ENCODE measurements around the gene UBE2C. TPM values are rescaled to one million over a fixed set of nuclear protein-coding genes. Genes with fewer than 3 reads are reported as not detected.
A peak's percentile ranks its signal among the peaks of the same experiment; 100 is the strongest.
"Not testable (repeated sequence)": the region's sequence is repeated elsewhere in the genome, so short reads cannot be mapped to it uniquely, and the experiment has no call there.

UBE2C gene
- total RNA-seq, 1 experiment from 2014 or later, result 69.5 TPM

GRCh38 chr20:45788351-45788750, 24.1 kb upstream of the UBE2C start:
- H3K4me3 ChIP-seq, result no peak overlapping the region
- peaks cover under 1% of the 10 kb centered on the region for H3K36me3 ChIP-seq
- no peak for DNase-seq
- H3K27me3 ChIP-seq, result no peaks in the 10 kb centered on the region
- no peaks in the 10 kb centered on the region for H3K9me3 ChIP-seq

DNA sequence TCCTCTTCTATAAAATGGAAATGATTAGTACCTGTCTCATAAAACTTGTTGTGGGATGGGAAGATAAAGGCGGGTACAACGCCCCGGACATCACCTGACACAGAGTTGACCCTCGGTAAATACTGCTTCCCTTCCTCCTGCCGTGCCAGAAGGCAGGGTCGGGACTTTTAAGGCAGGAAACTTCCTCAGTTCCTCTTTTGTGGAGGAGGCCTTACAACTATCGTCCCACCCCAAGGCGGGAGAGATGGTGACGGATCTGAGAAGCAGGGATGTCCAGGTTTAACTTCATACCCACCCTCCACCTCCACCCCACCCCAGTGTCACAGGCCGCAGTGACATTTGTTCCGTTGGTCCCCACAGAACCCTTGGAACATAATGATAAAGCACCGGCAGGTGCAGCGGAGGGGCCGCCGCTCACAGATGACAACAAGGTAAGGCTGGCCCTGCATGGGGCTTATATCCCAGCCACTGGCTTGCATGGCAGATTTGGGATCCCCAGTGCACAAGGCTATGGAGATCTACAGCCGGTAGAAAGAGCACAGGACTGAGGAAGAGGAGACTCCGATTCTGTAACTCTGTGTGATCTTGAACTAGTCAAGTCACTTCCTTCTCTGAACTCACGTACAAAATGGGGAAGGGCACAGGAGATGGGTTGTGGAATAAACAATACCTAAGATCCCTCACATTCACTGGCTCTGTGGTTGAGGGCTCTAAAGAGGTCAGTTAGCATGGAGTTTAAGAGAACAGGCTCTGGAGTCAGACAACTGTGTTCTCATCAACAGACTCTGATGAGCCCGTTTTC, 19.9 kb upstream of the UBE2C start:
- Histone ChIP-seq H3K36me3 (peaks cover 38% of the 10 kb centered on the region), H3K27me3 (no peaks in the 10 kb centered on the region), H3K4me3 (peak overlapping the region; percentile 99), H3K9me3 (no peaks in the 10 kb centered on the region)
- DNase-seq, result no peak

DNA sequence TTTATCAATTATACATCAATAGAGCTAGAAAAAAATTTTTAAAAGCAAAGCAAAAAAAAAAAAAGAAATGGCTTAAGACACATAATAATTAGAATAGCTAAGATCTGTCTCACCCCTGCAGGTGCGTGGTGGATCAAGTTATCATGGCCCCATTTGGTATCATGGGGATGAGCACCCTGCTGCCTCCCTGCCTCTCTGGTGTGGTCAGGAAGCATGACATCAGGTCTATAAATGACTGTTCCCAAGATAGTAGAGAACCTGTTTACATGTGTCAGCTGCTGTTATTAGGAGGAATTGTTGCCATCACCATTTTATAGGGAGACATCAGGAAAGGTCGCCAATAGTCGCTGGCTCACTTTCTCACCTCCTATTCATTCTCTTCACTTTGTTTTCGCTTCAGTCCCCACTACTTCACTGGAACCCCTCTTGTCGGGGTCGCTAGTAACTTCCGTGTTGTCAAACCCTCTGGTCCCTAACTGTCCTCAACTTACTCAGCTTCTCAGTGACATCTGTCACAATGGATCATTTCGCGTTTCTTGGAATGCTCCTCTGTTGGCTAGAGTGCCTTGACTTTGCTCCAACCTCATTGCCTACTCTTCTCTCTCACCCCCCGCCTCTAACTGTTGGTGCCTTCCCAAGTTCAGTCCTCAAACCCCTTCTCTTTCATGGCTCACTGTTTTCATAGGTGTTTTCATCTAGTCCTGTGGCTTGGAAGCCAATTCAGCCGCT, 15.9 kb upstream of the UBE2C start:
- Histone ChIP-seq H3K4me3 (no peak overlapping the region), H3K9me3 (no peaks in the 10 kb centered on the region), H3K36me3 (peaks cover 67% of the 10 kb centered on the region), H3K27me3 (no peaks in the 10 kb centered on the region)
- DNase-seq, result no peak

GRCh38 chr20:45797510-45797909, 14.9 kb upstream of the UBE2C start:
- H3K9me3 ChIP-seq, H3K4me3 ChIP-seq, H3K27me3 ChIP-seq, DNase-seq: not testable (repeated sequence)
- peaks cover 78% of the 10 kb centered on the region for H3K36me3 ChIP-seq

DNA sequence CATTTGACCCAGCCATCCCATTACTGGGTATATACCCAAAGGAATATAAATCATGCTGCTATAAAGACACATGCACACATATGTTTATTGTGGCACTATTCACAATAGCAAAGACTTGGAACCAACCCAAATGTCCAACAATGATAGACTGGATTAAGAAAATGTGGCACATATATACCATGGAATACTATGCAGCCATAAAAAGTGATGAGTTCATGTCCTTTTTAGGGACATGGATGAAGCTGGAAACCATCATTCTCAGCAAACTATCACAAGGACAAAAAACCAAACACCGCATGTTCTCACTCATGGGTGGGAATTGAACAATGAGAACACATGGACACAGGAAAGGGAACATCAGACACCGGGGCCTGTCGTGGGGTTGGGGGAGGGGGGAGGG, 14.5 kb upstream of the UBE2C start:
- H3K4me3 ChIP-seq, H3K27me3 ChIP-seq, DNase-seq, H3K9me3 ChIP-seq: not testable (repeated sequence)
- H3K36me3 ChIP-seq, result peaks cover 82% of the 10 kb centered on the region

GRCh38 chr20:45798935-45799642, 13.4 kb upstream of the UBE2C start:
- Histone ChIP-seq H3K36me3 (peaks cover 86% of the 10 kb centered on the region), H3K9me3 (no peaks in the 10 kb centered on the region), H3K4me3 (no peak overlapping the region), H3K27me3 (no peaks in the 10 kb centered on the region)
- DNase-seq, result peak; percentile 47

DNA sequence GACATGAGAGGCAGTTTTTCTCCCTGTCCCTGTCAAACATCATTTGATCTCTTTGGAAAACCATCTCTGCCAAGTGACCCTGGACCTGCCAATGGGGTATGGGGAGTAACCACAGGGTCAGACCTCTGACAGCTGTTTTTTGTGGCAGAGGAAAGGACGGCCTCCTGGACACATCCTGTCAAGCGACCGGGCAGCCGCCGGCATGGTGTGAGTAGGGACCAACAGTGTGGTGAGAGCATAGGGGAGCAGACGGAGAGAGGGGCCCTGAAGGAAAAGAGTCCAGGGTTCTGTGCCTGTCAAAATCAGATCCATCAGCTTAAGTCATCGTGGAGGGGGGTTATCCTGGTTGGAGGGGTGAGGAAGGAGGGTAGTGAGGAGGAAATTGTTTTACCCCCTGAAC, 10.6 kb upstream of the UBE2C start:
- peaks cover 85% of the 10 kb centered on the region for H3K36me3 ChIP-seq
- no peak for DNase-seq
- H3K9me3 ChIP-seq, result no peaks in the 10 kb centered on the region
- H3K4me3 ChIP-seq, result no peak overlapping the region
- no peaks in the 10 kb centered on the region for H3K27me3 ChIP-seq

GRCh38 chr20:45810191-45810970, 2.1 kb upstream of the UBE2C start:
- DNase-seq, result no peak
- Histone ChIP-seq H3K4me3 (no peak overlapping the region), H3K27me3 (no peaks in the 10 kb centered on the region), H3K36me3 (peaks cover 80% of the 10 kb centered on the region), H3K9me3 (no peaks in the 10 kb centered on the region)

GRCh38 chr20:45813006-45813340, 529 bp downstream of the UBE2C start:
- Histone ChIP-seq H3K27me3 (no peaks in the 10 kb centered on the region), H3K36me3 (peaks cover 78% of the 10 kb centered on the region), H3K9me3 (no peaks in the 10 kb centered on the region), H3K4me3 (peak overlapping the region; percentile 96)
- no peak for DNase-seq

- H3K36me3 ChIP-seq, result peaks cover 75% of the 10 kb centered on the region
- DNase-seq, result no peak
- H3K9me3 ChIP-seq, result no peaks in the 10 kb centered on the region
- peak overlapping the region; percentile 96 for H3K4me3 ChIP-seq
- H3K27me3 ChIP-seq, result no peaks in the 10 kb centered on the region
Measured at GRCh38 chr20:45813489-45813888, 1.0 kb downstream of the UBE2C start.

DNA sequence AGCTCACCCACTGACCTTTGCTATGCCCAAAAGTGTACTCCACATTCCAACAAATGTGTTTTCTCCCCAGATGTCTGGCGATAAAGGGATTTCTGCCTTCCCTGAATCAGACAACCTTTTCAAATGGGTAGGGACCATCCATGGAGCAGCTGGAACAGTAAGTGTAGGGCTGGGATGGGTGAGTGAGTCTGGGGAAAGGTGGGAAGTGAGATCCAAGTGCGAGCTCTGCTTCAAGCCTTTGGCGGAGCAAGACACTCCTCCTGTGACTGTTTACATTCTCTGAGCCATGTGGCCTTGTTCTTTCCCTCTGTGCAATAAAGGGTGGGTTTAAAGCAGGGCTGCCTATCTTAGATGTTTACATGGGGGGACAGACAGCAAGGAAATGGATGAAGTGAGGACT, 1.9 kb downstream of the UBE2C start:
- Histone ChIP-seq H3K4me3 (peak overlapping the region; percentile 96; the same call in 1 of the 2 replicates), H3K27me3 (no peaks in the 10 kb centered on the region), H3K9me3 (no peaks in the 10 kb centered on the region), H3K36me3 (peaks cover 72% of the 10 kb centered on the region)
- DNase-seq, result no peak

GRCh38 chr20:45816951-45817350, 4.5 kb downstream of the UBE2C start:
- Histone ChIP-seq H3K27me3 (no peaks in the 10 kb centered on the region), H3K9me3 (no peaks in the 10 kb centered on the region)
- no peak for DNase-seq

GRCh38 chr20:45817376-45818194, 5.1 kb downstream of the UBE2C start:
- H3K36me3 ChIP-seq, result peaks cover 52% of the 10 kb centered on the region
- no peak overlapping the region for H3K4me3 ChIP-seq
- peak; percentile 46 for DNase-seq

More at GRCh38 chr20:45816951-45817350, 4.5 kb downstream of the UBE2C start:
- Histone ChIP-seq H3K4me3 (no peak overlapping the region), H3K36me3 (peaks cover 53% of the 10 kb centered on the region)

GRCh38 chr20:45818239-45818638, 5.8 kb downstream of the UBE2C start:
- no peaks in the 10 kb centered on the region for H3K9me3 ChIP-seq
- DNase-seq, result no peak
- H3K4me3 ChIP-seq, result no peak overlapping the region
- H3K36me3 ChIP-seq, result peaks cover 45% of the 10 kb centered on the region
- H3K27me3 ChIP-seq, result no peaks in the 10 kb centered on the region

More at GRCh38 chr20:45817376-45818194, 5.1 kb downstream of the UBE2C start:
- Histone ChIP-seq H3K27me3 (no peaks in the 10 kb centered on the region), H3K9me3 (no peaks in the 10 kb centered on the region)

DNA sequence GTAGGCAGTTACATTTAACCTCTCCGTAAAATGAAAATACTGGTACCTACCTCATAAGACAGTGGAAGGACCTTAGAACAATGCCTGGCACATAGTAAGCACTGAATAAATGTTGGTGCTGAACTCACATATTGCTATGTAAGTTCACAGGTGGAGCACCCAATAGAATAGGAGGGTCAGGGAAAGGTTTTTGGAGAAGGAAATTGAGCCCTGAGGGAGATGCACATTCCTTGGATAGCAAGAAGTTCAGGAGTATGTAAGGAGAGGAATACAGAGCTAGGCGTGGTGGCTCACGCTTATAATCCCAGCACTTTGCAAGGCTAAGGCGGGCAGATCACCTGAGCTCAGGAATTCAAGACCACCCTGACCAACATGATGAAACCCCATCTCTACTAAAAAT, 7.0 kb downstream of the UBE2C start:
- Histone ChIP-seq H3K27me3 (no peaks in the 10 kb centered on the region), H3K4me3 (no peak overlapping the region), H3K9me3 (no peaks in the 10 kb centered on the region), H3K36me3 (peaks cover 35% of the 10 kb centered on the region)
- DNase-seq, result no peak

GRCh38 chr20:45821947-45822346, 9.5 kb downstream of the UBE2C start:
- H3K27me3 ChIP-seq, result no peaks in the 10 kb centered on the region
- no peaks in the 10 kb centered on the region for H3K9me3 ChIP-seq
- DNase-seq, result no peak
- no peak overlapping the region for H3K4me3 ChIP-seq
- peaks cover 13% of the 10 kb centered on the region for H3K36me3 ChIP-seq
